ENCODE results near the gene PRKACA.

- TF ChIP-seq POLR2A (IDR thresholded peaks at IDR 0.05): no peak
- TF ChIP-seq CTCF (IDR thresholded peaks at IDR 0.05): no peak
These were observed 21.2 kb upstream of the PRKACA start for GRCh38 chr19:14138576-14139265.
